Right ventricle myocardium inferior (tissue), 1 donor: ENCODE results near the gene CAPN14. TPM values are rescaled to one million over a fixed set of nuclear protein-coding genes. Genes with fewer than 3 reads are reported as not detected.

Experiments
- ATAC-seq: fragments of 200-7000 bp; cut with Tn5 transposase; one replicate; pipeline ENCODE4 v1.9.1; 2020; ENCODE audit warnings: mild to moderate bottlenecking, moderate library complexity
- DNase-seq: peaks from one replicate; pipeline ENCODE4 v3.0.0; 2021; ENCODE audit errors: missing footprints
- intact Hi-C: fragments of 100-400 bp; cut with DNase I; formaldehyde crosslinking; loops from one replicate; pipeline ENCODE4 v1.11.0; 2022
- total RNA-seq: library from RNA; stranded (reverse); fragmentation: NEBNext Ultra II Directional; extraction: Animal tissue kit (Norgen Biotek cat#: 25700); gene quantifications from one replicate; pipeline ENCODE4 v1.2.1, GENCODE V29; 2021
- donor health status: DM: no; HTN: yes; CAD: no; lungs with severe emphysema.

CAPN14 gene
- total RNA-seq, 1 donor from 2014 or later = 0.35 TPM

- no peak for ATAC-seq
- intact Hi-C loops = loop anchor here (2.0 to 10.0 kb wide), 2 partner anchors 164 to 308 kb away; no protein-coding TSS in a partner anchor
- no peak for DNase-seq
Observed at GRCh38 chr2:31171142-31171541, 46.2 kb downstream of the CAPN14 start.

- ATAC-seq = peak; percentile 77
- peak; percentile 79 for DNase-seq
- intact Hi-C loops = loop anchor here (2.0 to 10.0 kb wide), 2 partner anchors 165 to 307 kb away; no protein-coding TSS in a partner anchor
Observed at GRCh38 chr2:31170071-31170698, 47.1 kb downstream of the CAPN14 start.

GRCh38 chr2:31168291-31168690, 49.0 kb downstream of the CAPN14 start:
- no peak for DNase-seq
- intact Hi-C loops = loop anchor here (1.0 kb wide), 1 partner anchor 454 kb away; no protein-coding TSS in a partner anchor

GRCh38 chr2:31166925-31167324, 50.4 kb downstream of the CAPN14 start:
- intact Hi-C loops = no loop called here

More at GRCh38 chr2:31168291-31168690, 49.0 kb downstream of the CAPN14 start:
- no peak for ATAC-seq

GRCh38 chr2:31163011-31163539, 54.2 kb downstream of the CAPN14 start:
- ATAC-seq (no peak), DNase-seq (no peak)
- intact Hi-C loops = no loop called here

More at GRCh38 chr2:31166925-31167324, 50.4 kb downstream of the CAPN14 start:
- ATAC-seq (no peak), DNase-seq (no peak)

GRCh38 chr2:31161637-31162036, 55.7 kb downstream of the CAPN14 start:
- intact Hi-C loops = no loop called here
- ATAC-seq (no peak), DNase-seq (no peak)

- ATAC-seq = no peak
- DNase-seq = no peak
- intact Hi-C loops = no loop called here
Observed at GRCh38 chr2:31151501-31151900, 65.8 kb downstream of the CAPN14 start.

- ATAC-seq = no peak
- DNase-seq = no peak
- intact Hi-C loops = no loop called here
Observed at GRCh38 chr2:31150120-31150670, 67.1 kb downstream of the CAPN14 start.

GRCh38 chr2:31148514-31148913, 68.8 kb downstream of the CAPN14 start:
- DNase-seq = no peak
- intact Hi-C loops = no loop called here

GRCh38 chr2:31147645-31148044, 69.7 kb downstream of the CAPN14 start:
- ATAC-seq = no peak
- DNase-seq = no peak
- intact Hi-C loops = no loop called here

More at GRCh38 chr2:31148514-31148913, 68.8 kb downstream of the CAPN14 start:
- ATAC-seq = no peak

- no peak for DNase-seq
- intact Hi-C loops = no loop called here
- no peak for ATAC-seq
Observed at GRCh38 chr2:31142110-31142509, 75.2 kb downstream of the CAPN14 start.

GRCh38 chr2:31141443-31142085, 75.8 kb downstream of the CAPN14 start:
- intact Hi-C loops = no loop called here
- ATAC-seq = no peak
- no peak for DNase-seq

GRCh38 chr2:31140151-31140550, 77.2 kb downstream of the CAPN14 start:
- intact Hi-C loops = no loop called here
- ATAC-seq = no peak
- no peak for DNase-seq

- no peak for ATAC-seq
- intact Hi-C loops = loop anchor here (2.0 kb wide), 1 partner anchor 193 kb away; no protein-coding TSS in a partner anchor
- DNase-seq = no peak
Observed at GRCh38 chr2:31139671-31140070, 77.6 kb downstream of the CAPN14 start.

GRCh38 chr2:31138037-31138962, 79.0 kb downstream of the CAPN14 start, which contains the start of gene GALNT14:
GALNT14 (minus strand) TSS chr2:31138440; CDS start chr2:31138086, 354 bp downstream.
- ATAC-seq (peak; percentile 72), DNase-seq (peak; percentile 81)
- intact Hi-C loops = loop anchor here (2.0 kb wide), 1 partner anchor 195 kb away; no protein-coding TSS in a partner anchor

- ATAC-seq (no peak), DNase-seq (no peak)
- intact Hi-C loops = loop anchor here (2.0 kb wide), 1 partner anchor 195 kb away; no protein-coding TSS in a partner anchor
Observed at GRCh38 chr2:31137211-31138036, 79.9 kb downstream of the CAPN14 start.

- no peak for ATAC-seq
- intact Hi-C loops = no loop called here
- no peak for DNase-seq
Observed at GRCh38 chr2:31136732-31137131, 80.6 kb downstream of the CAPN14 start.

GRCh38 chr2:31136000-31136399, 81.3 kb downstream of the CAPN14 start:
- ATAC-seq = no peak
- intact Hi-C loops = no loop called here
- no peak for DNase-seq
